HEK293 (cell line): ENCODE measurements around the gene TET2.

Experiments
- CTCF ChIA-PET: fragments of 350-600 bp; formaldehyde crosslinking; extraction: SDS; loops from one replicate; lab custom pipeline; 2021; ENCODE audit warnings: antibody characterized with exemption; lab: Yijun Ruan, JAX
- POLR2A ChIA-PET: fragments of 300-600 bp; formaldehyde crosslinking; extraction: SDS; loops from one replicate; lab custom pipeline; 2020; ENCODE audit warnings: antibody characterized with exemption, inconsistent platforms; lab: Yijun Ruan, JAX
- H3K27ac ChIP-seq: fragments of 200-500 bp; sonication (Bioruptor generic); 2 replicates; pipeline ENCODE4 v1.5.1; 2014; ENCODE audit warnings: low read depth, low read length, control low read depth, inconsistent platforms; ENCODE audit errors: extremely low read depth
- H3K36me3 ChIP-seq, 2 experiments: fragments of 200-500 bp in 1 of 2; sonication (Bioruptor generic) in 1 of 2; 1 replicate in 1 of 2; 2 replicates in 1 of 2; pipeline ENCODE4 v1.5.1; 2014 to 2017; ENCODE audit warnings: inconsistent platforms in 2 of 2, low read length in 2 of 2; ENCODE audit not compliant: control insufficient read depth in 2 of 2, insufficient read depth in 1 of 2
- H3K4me1 ChIP-seq: fragments of 200-500 bp; sonication (Bioruptor generic); 2 replicates; pipeline ENCODE4 v1.5.1; 2014; ENCODE audit warnings: mild to moderate bottlenecking, low read length, inconsistent platforms; ENCODE audit not compliant: control insufficient read depth, insufficient read depth
- H3K4me3 ChIP-seq: 2 replicates; pipeline ENCODE4 v1.5.1; 2011; ENCODE audit warnings: low read depth, mild to moderate bottlenecking, control low read depth, low read length, moderate library complexity
- H3K9me3 ChIP-seq: fragments of 200-500 bp; sonication (Bioruptor generic); 2 replicates; pipeline ENCODE4 v1.5.1; 2014; ENCODE audit warnings: low read depth, low read length, inconsistent platforms; ENCODE audit not compliant: control insufficient read depth, insufficient read depth
- EGR2 ChIP-seq: fragments of 450-650 bp; formaldehyde crosslinking; IDR thresholded peaks from 2 replicates; pipeline ENCODE4 v1.5.1; 2016; ENCODE audit warnings: low read depth, missing biosample characterization, missing genetic modification characterization
- GLI2 ChIP-seq: fragments of 450-650 bp; formaldehyde crosslinking; IDR thresholded peaks from 2 replicates; pipeline ENCODE4; 2017; ENCODE audit warnings: missing biosample characterization, missing genetic modification characterization, low read depth, borderline replicate concordance
- MEIS1 ChIP-seq: sonication (generic); formaldehyde crosslinking; IDR thresholded peaks from 2 replicates; pipeline ENCODE4 v1.8.1; 2022; ENCODE audit warnings: missing genetic modification reagents, mild to moderate bottlenecking, borderline replicate concordance
- PRDM1 ChIP-seq: fragments of 450-650 bp; formaldehyde crosslinking; IDR thresholded peaks from 2 replicates; pipeline ENCODE4; 2016; ENCODE audit warnings: missing biosample characterization, missing genetic modification characterization
- SETDB1 ChIP-seq: IDR thresholded peaks from one replicate; pipeline ENCODE4 v1.6.1; 2017; ENCODE audit warnings: mild to moderate bottlenecking, low read length, moderate library complexity, mixed read lengths; ENCODE audit not compliant: insufficient read length
- ZBTB1 ChIP-seq: fragments of 450-650 bp; formaldehyde crosslinking; IDR thresholded peaks from 2 replicates; pipeline ENCODE4 v1.5.1; 2016; ENCODE audit warnings: missing biosample characterization, missing genetic modification characterization
- ZBTB48 ChIP-seq: fragments of 450-650 bp; formaldehyde crosslinking; IDR thresholded peaks from 2 replicates; pipeline ENCODE4 v1.5.1; 2016; ENCODE audit warnings: missing biosample characterization, missing genetic modification characterization
- ZFP3 ChIP-seq: fragments of 450-650 bp; formaldehyde crosslinking; IDR thresholded peaks from 2 replicates; pipeline ENCODE4 v1.5.1; 2016; ENCODE audit warnings: low read depth, missing biosample characterization, missing genetic modification characterization
- ZNF175 ChIP-seq: fragments of 450-650 bp; formaldehyde crosslinking; IDR thresholded peaks from 2 replicates; pipeline ENCODE4 v1.5.1; 2016; ENCODE audit warnings: missing biosample characterization, missing genetic modification characterization
- ZNF214 ChIP-seq: fragments of 450-650 bp; formaldehyde crosslinking; IDR thresholded peaks from 2 replicates; pipeline ENCODE4 v1.5.1; 2017; ENCODE audit warnings: missing biosample characterization, mild to moderate bottlenecking, missing genetic modification characterization, borderline replicate concordance
- ZNF394 ChIP-seq: fragments of 450-650 bp; formaldehyde crosslinking; IDR thresholded peaks from 2 replicates; pipeline ENCODE4 v1.5.1; 2016; ENCODE audit warnings: missing biosample characterization, missing genetic modification characterization, mild to moderate bottlenecking, moderate library complexity, borderline replicate concordance
- ZNF404 ChIP-seq: fragments of 450-650 bp; formaldehyde crosslinking; IDR thresholded peaks from 2 replicates; pipeline ENCODE4 v1.5.1; 2017; ENCODE audit warnings: missing biosample characterization, missing genetic modification characterization
- ZNF610 ChIP-seq: fragments of 450-650 bp; formaldehyde crosslinking; IDR thresholded peaks from 2 replicates; pipeline ENCODE4 v1.5.1; 2016; ENCODE audit warnings: missing biosample characterization, missing genetic modification characterization, borderline replicate concordance
- ZNF707 ChIP-seq: fragments of 450-650 bp; formaldehyde crosslinking; IDR thresholded peaks from 2 replicates; pipeline ENCODE4 v1.5.1; 2016; ENCODE audit warnings: missing biosample characterization, missing genetic modification characterization
- TF ChIP-seq, protein P1 (sequence below): fragments of 450-650 bp; formaldehyde crosslinking; conservative IDR thresholded peaks from 2 replicates; pipeline ENCODE4 v1.5.1; 2016; ENCODE audit warnings: low read depth, missing biosample characterization, missing genetic modification characterization
- TF ChIP-seq, protein P2 (sequence below): fragments of 450-650 bp; formaldehyde crosslinking; IDR thresholded peaks from 2 replicates; pipeline ENCODE4 v1.5.1; 2016; ENCODE audit warnings: missing biosample characterization, missing genetic modification characterization
- TF ChIP-seq, protein P3 (sequence below): fragments of 450-650 bp; formaldehyde crosslinking; IDR thresholded peaks from 2 replicates; pipeline ENCODE4 v1.5.1; 2016; ENCODE audit warnings: missing biosample characterization, missing genetic modification characterization
- TF ChIP-seq, protein P4 (sequence below): fragments of 450-650 bp; formaldehyde crosslinking; IDR thresholded peaks from 2 replicates; pipeline ENCODE4 v1.5.1; 2016; ENCODE audit warnings: missing biosample characterization, missing genetic modification characterization
- TF ChIP-seq, protein P5 (sequence below): fragments of 450-650 bp; formaldehyde crosslinking; IDR thresholded peaks from 2 replicates; pipeline ENCODE4 v1.5.1; 2016; ENCODE audit warnings: missing biosample characterization, missing genetic modification characterization
- TF ChIP-seq, protein P6 (sequence below): fragments of 450-650 bp; formaldehyde crosslinking; IDR thresholded peaks from 2 replicates; pipeline ENCODE4 v1.5.1; 2016; ENCODE audit warnings: missing biosample characterization, missing genetic modification characterization, low read depth

The TET2 gene

DNA sequence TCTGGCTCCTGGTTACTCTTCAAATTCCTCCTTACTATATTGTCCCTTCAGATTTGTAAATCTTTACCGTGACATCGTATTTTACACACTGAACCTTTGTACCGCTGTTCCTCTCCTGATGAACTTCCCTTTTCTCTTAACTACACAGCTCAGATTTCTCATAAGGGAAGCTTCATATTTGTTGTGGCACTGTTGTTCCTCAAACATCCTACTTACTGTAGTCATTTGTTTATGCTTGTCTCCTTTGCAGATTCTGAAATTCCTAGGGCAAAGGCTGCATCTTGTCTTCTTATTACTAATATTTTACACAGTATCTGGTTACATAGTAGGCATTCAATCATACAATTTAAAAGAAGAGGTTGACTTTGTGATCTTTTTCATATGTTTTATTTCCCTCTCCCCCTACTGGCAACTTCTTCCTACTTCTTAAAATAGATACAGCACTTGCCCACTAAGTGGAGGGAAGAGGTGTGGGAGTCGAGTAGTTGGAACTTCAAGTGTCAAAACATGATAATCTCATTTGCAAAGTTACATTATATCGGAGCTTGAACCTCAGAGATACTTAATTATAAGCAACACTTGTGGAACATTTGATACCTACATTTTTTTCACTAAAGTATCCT is 50.0 kb downstream of the TET2 start:
- H3K4me1 ChIP-seq: peaks cover 3% of the 10 kb centered on the region
- TF ChIP-seq GLI2 (no peak), SETDB1 (no peak), ZNF404 (tag by site-specific recombination) (no peak)
- TF ChIP-seq, protein P1, sequence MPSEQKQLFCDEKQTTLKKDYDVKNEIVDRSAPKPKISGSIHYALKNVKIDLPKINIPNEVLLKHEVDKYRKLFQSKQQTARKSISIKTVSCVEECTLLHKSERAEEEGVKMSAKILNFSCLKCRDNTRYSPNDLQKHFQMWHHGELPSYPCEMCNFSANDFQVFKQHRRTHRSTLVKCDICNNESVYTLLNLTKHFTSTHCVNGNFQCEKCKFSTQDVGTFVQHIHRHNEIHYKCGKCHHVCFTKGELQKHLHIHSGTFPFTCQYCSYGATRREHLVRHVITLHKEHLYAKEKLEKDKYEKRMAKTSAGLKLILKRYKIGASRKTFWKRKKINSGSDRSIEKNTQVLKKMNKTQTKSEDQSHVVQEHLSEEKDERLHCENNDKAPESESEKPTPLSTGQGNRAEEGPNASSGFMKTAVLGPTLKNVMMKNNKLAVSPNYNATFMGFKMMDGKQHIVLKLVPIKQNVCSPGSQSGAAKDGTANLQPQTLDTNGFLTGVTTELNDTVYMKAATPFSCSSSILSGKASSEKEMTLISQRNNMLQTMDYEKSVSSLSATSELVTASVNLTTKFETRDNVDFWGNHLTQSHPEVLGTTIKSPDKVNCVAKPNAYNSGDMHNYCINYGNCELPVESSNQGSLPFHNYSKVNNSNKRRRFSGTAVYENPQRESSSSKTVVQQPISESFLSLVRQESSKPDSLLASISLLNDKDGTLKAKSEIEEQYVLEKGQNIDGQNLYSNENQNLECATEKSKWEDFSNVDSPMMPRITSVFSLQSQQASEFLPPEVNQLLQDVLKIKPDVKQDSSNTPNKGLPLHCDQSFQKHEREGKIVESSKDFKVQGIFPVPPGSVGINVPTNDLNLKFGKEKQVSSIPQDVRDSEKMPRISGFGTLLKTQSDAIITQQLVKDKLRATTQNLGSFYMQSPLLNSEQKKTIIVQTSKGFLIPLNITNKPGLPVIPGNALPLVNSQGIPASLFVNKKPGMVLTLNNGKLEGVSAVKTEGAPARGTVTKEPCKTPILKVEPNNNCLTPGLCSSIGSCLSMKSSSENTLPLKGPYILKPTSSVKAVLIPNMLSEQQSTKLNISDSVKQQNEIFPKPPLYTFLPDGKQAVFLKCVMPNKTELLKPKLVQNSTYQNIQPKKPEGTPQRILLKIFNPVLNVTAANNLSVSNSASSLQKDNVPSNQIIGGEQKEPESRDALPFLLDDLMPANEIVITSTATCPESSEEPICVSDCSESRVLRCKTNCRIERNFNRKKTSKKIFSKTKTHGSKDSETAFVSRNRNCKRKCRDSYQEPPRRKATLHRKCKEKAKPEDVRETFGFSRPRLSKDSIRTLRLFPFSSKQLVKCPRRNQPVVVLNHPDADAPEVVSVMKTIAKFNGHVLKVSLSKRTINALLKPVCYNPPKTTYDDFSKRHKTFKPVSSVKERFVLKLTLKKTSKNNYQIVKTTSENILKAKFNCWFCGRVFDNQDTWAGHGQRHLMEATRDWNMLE (tag by site-specific recombination): no peak
- POLR2A ChIA-PET: no interaction called here
- CTCF ChIA-PET: interaction anchor here (0.7 kb wide), 1 partner anchor 11 kb away, joined by 3 read pairs; no protein-coding TSS in a partner anchor
- H3K36me3 ChIP-seq: no peaks in the 10 kb centered on the region
- no peak overlapping the region for H3K4me3 ChIP-seq
- no peak overlapping the region for H3K27ac ChIP-seq
- H3K9me3 ChIP-seq: no peaks in the 10 kb centered on the region

DNA sequence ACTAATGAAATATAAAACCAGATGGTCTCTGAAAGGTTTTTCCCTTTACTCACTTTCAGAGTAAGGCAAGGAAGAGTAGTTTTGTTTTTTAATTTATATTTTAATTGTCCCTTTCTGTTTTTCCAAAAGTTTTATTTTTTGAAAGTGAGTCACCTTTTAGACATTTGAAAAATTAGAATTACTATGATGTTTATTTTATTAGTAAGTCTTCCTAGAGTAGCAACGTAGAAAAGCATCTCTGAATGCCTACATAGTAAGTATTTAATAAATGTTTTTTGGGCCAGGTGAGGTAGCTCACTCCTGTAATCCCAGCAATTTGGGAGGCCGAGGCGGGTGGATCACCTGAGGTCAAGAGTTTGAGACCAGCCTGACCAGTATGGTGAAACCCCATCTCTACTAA is 51.1 kb downstream of the TET2 start:
- H3K4me3 ChIP-seq: no peak overlapping the region
- H3K4me1 ChIP-seq: no peaks in the 10 kb centered on the region
- H3K27ac ChIP-seq: no peak overlapping the region
- CTCF ChIA-PET: interaction anchor here (0.6 kb wide), 1 partner anchor 166 kb away, joined by 4 read pairs; no protein-coding TSS in a partner anchor
- POLR2A ChIA-PET: no interaction called here
- H3K9me3 ChIP-seq: no peaks in the 10 kb centered on the region
- H3K36me3 ChIP-seq: no peaks in the 10 kb centered on the region
- TF ChIP-seq ZNF394 (tag by site-specific recombination) (no peak), ZBTB1 (tag by site-specific recombination) (no peak), EGR2 (tag by site-specific recombination) (no peak), ZBTB48 (tag by site-specific recombination) (no peak), ZFP3 (tag by site-specific recombination) (no peak), ZNF610 (tag by site-specific recombination) (no peak), ZNF707 (no peak), ZNF175 (no peak), PRDM1 (tag by site-specific recombination) (no peak), ZNF214 (tag by site-specific recombination) (no peak), MEIS1 (CRISPR knock-in tag) (no peak)
- TF ChIP-seq, protein P2, sequence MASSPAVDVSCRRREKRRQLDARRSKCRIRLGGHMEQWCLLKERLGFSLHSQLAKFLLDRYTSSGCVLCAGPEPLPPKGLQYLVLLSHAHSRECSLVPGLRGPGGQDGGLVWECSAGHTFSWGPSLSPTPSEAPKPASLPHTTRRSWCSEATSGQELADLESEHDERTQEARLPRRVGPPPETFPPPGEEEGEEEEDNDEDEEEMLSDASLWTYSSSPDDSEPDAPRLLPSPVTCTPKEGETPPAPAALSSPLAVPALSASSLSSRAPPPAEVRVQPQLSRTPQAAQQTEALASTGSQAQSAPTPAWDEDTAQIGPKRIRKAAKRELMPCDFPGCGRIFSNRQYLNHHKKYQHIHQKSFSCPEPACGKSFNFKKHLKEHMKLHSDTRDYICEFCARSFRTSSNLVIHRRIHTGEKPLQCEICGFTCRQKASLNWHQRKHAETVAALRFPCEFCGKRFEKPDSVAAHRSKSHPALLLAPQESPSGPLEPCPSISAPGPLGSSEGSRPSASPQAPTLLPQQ (tag by site-specific recombination): no peak
- TF ChIP-seq, protein P3, sequence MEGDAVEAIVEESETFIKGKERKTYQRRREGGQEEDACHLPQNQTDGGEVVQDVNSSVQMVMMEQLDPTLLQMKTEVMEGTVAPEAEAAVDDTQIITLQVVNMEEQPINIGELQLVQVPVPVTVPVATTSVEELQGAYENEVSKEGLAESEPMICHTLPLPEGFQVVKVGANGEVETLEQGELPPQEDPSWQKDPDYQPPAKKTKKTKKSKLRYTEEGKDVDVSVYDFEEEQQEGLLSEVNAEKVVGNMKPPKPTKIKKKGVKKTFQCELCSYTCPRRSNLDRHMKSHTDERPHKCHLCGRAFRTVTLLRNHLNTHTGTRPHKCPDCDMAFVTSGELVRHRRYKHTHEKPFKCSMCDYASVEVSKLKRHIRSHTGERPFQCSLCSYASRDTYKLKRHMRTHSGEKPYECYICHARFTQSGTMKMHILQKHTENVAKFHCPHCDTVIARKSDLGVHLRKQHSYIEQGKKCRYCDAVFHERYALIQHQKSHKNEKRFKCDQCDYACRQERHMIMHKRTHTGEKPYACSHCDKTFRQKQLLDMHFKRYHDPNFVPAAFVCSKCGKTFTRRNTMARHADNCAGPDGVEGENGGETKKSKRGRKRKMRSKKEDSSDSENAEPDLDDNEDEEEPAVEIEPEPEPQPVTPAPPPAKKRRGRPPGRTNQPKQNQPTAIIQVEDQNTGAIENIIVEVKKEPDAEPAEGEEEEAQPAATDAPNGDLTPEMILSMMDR (tag by site-specific recombination): no peak
- TF ChIP-seq, protein P4, sequence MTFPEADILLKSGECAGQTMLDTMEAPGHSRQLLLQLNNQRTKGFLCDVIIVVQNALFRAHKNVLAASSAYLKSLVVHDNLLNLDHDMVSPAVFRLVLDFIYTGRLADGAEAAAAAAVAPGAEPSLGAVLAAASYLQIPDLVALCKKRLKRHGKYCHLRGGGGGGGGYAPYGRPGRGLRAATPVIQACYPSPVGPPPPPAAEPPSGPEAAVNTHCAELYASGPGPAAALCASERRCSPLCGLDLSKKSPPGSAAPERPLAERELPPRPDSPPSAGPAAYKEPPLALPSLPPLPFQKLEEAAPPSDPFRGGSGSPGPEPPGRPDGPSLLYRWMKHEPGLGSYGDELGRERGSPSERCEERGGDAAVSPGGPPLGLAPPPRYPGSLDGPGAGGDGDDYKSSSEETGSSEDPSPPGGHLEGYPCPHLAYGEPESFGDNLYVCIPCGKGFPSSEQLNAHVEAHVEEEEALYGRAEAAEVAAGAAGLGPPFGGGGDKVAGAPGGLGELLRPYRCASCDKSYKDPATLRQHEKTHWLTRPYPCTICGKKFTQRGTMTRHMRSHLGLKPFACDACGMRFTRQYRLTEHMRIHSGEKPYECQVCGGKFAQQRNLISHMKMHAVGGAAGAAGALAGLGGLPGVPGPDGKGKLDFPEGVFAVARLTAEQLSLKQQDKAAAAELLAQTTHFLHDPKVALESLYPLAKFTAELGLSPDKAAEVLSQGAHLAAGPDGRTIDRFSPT (tag by site-specific recombination): no peak
- TF ChIP-seq, protein P5, sequence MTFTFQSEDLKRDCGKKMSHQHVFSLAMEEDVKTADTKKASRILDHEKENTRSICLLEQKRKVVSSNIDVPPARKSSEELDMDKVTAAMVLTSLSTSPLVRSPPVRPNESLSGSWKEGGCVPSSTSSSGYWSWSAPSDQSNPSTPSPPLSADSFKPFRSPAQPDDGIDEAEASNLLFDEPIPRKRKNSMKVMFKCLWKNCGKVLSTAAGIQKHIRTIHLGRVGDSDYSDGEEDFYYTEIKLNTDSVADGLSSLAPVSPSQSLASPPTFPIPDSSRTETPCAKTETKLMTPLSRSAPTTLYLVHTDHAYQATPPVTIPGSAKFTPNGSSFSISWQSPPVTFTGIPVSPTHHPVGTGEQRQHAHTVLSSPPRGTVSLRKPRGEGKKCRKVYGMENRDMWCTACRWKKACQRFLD (tag by site-specific recombination): no peak
- TF ChIP-seq, protein P6, sequence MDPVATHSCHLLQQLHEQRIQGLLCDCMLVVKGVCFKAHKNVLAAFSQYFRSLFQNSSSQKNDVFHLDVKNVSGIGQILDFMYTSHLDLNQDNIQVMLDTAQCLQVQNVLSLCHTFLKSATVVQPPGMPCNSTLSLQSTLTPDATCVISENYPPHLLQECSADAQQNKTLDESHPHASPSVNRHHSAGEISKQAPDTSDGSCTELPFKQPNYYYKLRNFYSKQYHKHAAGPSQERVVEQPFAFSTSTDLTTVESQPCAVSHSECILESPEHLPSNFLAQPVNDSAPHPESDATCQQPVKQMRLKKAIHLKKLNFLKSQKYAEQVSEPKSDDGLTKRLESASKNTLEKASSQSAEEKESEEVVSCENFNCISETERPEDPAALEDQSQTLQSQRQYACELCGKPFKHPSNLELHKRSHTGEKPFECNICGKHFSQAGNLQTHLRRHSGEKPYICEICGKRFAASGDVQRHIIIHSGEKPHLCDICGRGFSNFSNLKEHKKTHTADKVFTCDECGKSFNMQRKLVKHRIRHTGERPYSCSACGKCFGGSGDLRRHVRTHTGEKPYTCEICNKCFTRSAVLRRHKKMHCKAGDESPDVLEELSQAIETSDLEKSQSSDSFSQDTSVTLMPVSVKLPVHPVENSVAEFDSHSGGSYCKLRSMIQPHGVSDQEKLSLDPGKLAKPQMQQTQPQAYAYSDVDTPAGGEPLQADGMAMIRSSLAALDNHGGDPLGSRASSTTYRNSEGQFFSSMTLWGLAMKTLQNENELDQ (tag by site-specific recombination): no peak
